Endothelial cell of umbilical vein (primary cell): ENCODE measurements around the gene EPX. TPM values are rescaled to one million over a fixed set of nuclear protein-coding genes. Genes with fewer than 3 reads are reported as not detected.

Experiments
- BruUV-seq: library from RNA; stranded (reverse); fragments of 400-500 nt; replicated peaks from 2 replicates; lab custom pipeline; 2021; lab: Mats Ljungman, UMichigan
- CTCF ChIA-PET: fragments of 300-600, 350-600 bp; sonication (Branson Sonifier 250); formaldehyde crosslinking; loops from one replicate; lab custom pipeline; 2021; ENCODE audit warnings: antibody characterized with exemption, inconsistent platforms; lab: Charles Lee
- POLR2A ChIA-PET: fragments of 300-600, 350-600 bp; sonication (Branson Sonifier 250); formaldehyde crosslinking; loops from one replicate; lab custom pipeline; 2021; ENCODE audit warnings: antibody characterized with exemption, inconsistent platforms; lab: Charles Lee
- DNase-seq: peaks from one replicate; pipeline ENCODE4 v3.0.0-alpha.2; 2011; ENCODE audit warnings: low read depth, low spot score
- FAIRE-seq: peaks from 2 replicates; lab custom pipeline; 2011; peaks lifted over from hg19 to GRCh38; lab: Jason Lieb, UNC
- H2AFZ ChIP-seq: 2 replicates; pipeline ENCODE4 v1.6.0; 2012; ENCODE audit warnings: low read depth, low read length, control low read depth, inconsistent platforms
- H3K27ac ChIP-seq: 2 replicates; pipeline ENCODE4 v1.5.1; 2011; ENCODE audit warnings: low read depth, mild to moderate bottlenecking, control low read depth, low read length, moderate library complexity; ENCODE audit not compliant: insufficient read depth
- H3K27me3 ChIP-seq, 2 experiments: 2 replicates each; pipeline versions ENCODE4 v1.6.0 to v1.6.1; 2011; ENCODE audit warnings: low read length in 2 of 2, mixed read lengths in 1 of 2; ENCODE audit not compliant: control insufficient read depth in 2 of 2, insufficient read depth in 2 of 2
- H3K36me3 ChIP-seq, 2 experiments: 2 replicates in 1 of 2; 3 replicates in 1 of 2; pipeline ENCODE4 v1.5.1; 2011; ENCODE audit warnings: low read length in 2 of 2, mild to moderate bottlenecking in 1 of 2, moderate library complexity in 1 of 2; ENCODE audit not compliant: control insufficient read depth in 2 of 2, insufficient read depth in 2 of 2; ENCODE audit errors: extremely low read depth in 1 of 2
- H3K4me1 ChIP-seq: 3 replicates; pipeline ENCODE4 v1.5.1; 2011; ENCODE audit warnings: mild to moderate bottlenecking, low read length; ENCODE audit not compliant: control insufficient read depth, insufficient read depth; ENCODE audit errors: extremely low read depth
- H3K4me2 ChIP-seq: 2 replicates; pipeline ENCODE4 v1.6.1; 2011; ENCODE audit warnings: low read length, control low read depth, mixed read lengths; ENCODE audit not compliant: insufficient read depth
- H3K4me3 ChIP-seq, 3 experiments: fragments of 200-600 bp in 1 of 3; sonication (generic), shearing (Covaris generic) in 1 of 3; replicated peaks in 1 of 3; 2 replicates each; pipeline ENCODE4 v1.5.1; 2011 to 2016; ENCODE audit warnings: control low read depth in 3 of 3, low read length in 3 of 3, mild to moderate bottlenecking in 2 of 3, inconsistent platforms in 1 of 3, low read depth in 1 of 3, moderate library complexity in 1 of 3; ENCODE audit not compliant: insufficient read depth in 1 of 3
- H3K79me2 ChIP-seq: 2 replicates; pipeline ENCODE4 v1.6.0; 2012; ENCODE audit warnings: low read length, inconsistent platforms; ENCODE audit not compliant: control insufficient read depth, insufficient read depth
- H3K9ac ChIP-seq: replicated peaks from 2 replicates; pipeline ENCODE3; 2011; ENCODE audit warnings: low read length, control low read depth; ENCODE audit not compliant: insufficient read depth; ENCODE audit errors: extremely low read depth
- H3K9me1 ChIP-seq: replicated peaks from 3 replicates; pipeline ENCODE4 v1.6.0; 2011; ENCODE audit warnings: mild to moderate bottlenecking, low read length; ENCODE audit not compliant: control insufficient read depth, insufficient read depth; ENCODE audit errors: extremely low read depth
- H3K9me3 ChIP-seq: replicated peaks from 2 replicates; pipeline ENCODE4 v1.5.1; 2012; ENCODE audit warnings: low read length, inconsistent platforms; ENCODE audit not compliant: control insufficient read depth, insufficient read depth
- H4K20me1 ChIP-seq: replicated peaks from 2 replicates; pipeline ENCODE3; 2011; ENCODE audit warnings: mild to moderate bottlenecking, low read length; ENCODE audit not compliant: control insufficient read depth, insufficient read depth; ENCODE audit errors: extremely low read depth
- CTCF ChIP-seq, 2 donors: IDR thresholded peaks; 1 replicate in 1 of 2; 2 replicates in 1 of 2; pipeline ENCODE4 v1.5.1; 2011; ENCODE audit warnings: low read length in 2 of 2, mild to moderate bottlenecking in 2 of 2, moderate library complexity in 2 of 2, control low read depth in 1 of 2, inconsistent platforms in 1 of 2, low read depth in 1 of 2; ENCODE audit not compliant: insufficient read depth in 1 of 2; ENCODE audit errors: extremely low read depth in 1 of 2
- EZH2 ChIP-seq: IDR thresholded peaks from 2 replicates; pipeline ENCODE4 v1.6.1; 2012; ENCODE audit warnings: borderline replicate concordance, low read depth, mild to moderate bottlenecking, moderate library complexity, low read length, inconsistent platforms; ENCODE audit not compliant: severe bottlenecking
- FOS ChIP-seq: IDR thresholded peaks from 2 replicates; pipeline ENCODE4 v1.6.1; 2011; ENCODE audit warnings: mild to moderate bottlenecking, low read length, moderate library complexity, borderline replicate concordance; ENCODE audit not compliant: insufficient read depth
- GATA2 ChIP-seq: IDR thresholded peaks from 2 replicates; pipeline ENCODE4 v1.7.0; 2011; ENCODE audit warnings: low read depth, mild to moderate bottlenecking, moderate library complexity, mixed read lengths, low read length; ENCODE audit not compliant: insufficient read length, insufficient read depth
- JUN ChIP-seq: IDR thresholded peaks from 2 replicates; pipeline ENCODE4 v1.6.1; 2011; ENCODE audit warnings: borderline replicate concordance, low read depth; ENCODE audit not compliant: insufficient read length, insufficient read depth
- MAX ChIP-seq: IDR thresholded peaks from 2 replicates; pipeline ENCODE4 v1.6.1; 2011; ENCODE audit not compliant: insufficient read depth, insufficient read length
- MYC ChIP-seq: IDR thresholded peaks from one replicate; pipeline ENCODE4 v1.6.1; 2011; ENCODE audit warnings: mild to moderate bottlenecking, low read depth, low read length
- POLR2A ChIP-seq: IDR thresholded peaks from 2 replicates; pipeline ENCODE4 v1.6.1; 2012; ENCODE audit warnings: low read depth, mild to moderate bottlenecking, control low read depth, low read length
- POLR2AphosphoS5 ChIP-seq: IDR thresholded peaks from 2 replicates; pipeline ENCODE4 v1.6.1; 2012; ENCODE audit warnings: low read depth, mild to moderate bottlenecking, control low read depth, low read length, moderate library complexity; ENCODE audit not compliant: insufficient read depth
- dilution Hi-C: fragments of 300-500 bp; cut with MboI; formaldehyde crosslinking; loops from one replicate; pipeline ENCODE4 v1.15.0; 2019; ENCODE audit warnings: low sequenced_read_pairs; ENCODE audit not compliant: extremely low pct_ligation_motif_present
- intact Hi-C: fragments of 100-400 bp; cut with micrococcal nuclease; formaldehyde crosslinking; loops from one replicate; pipeline ENCODE4 v1.10.0; 2022
- polyA plus RNA-seq, 4 experiments: library from polyadenylated mRNA; depleted of rRNA in 3 of 4; stranded (reverse) in 3 of 4; unstranded in 1 of 4; fragments of >200 nt; gene quantifications; 2 replicates each; pipeline versions ENCODE4 v1.2.1 to v1.2.3, GENCODE V29; 2011 to 2012; ENCODE audit warnings: missing spikeins in 1 of 4
- total RNA-seq: library from RNA; stranded (reverse); gene quantifications from 2 replicates; pipeline ENCODE4 v1.2.3, GENCODE V29; 2021

EPX gene
- total and polyA plus RNA-seq, 2 donors (not counting 3 experiments of a cell fraction or from before 2014, with no cell fraction given), result not detected

GRCh38 chr17:58176200-58176599 lies 16.3 kb upstream of the EPX start:
- intact Hi-C loops (no loop called here), dilution Hi-C loops (no loop called here)
- Histone ChIP-seq H3K9me1 (no peaks in the 10 kb centered on the region), H3K9me3 (no peaks in the 10 kb centered on the region), H3K4me1 (no peaks in the 10 kb centered on the region), H2AFZ (no peak overlapping the region), H3K9ac (no peak overlapping the region), H3K4me2 (no peak overlapping the region), H3K27ac (no peak overlapping the region), H3K79me2 (no peaks in the 10 kb centered on the region), H4K20me1 (no peaks in the 10 kb centered on the region), H3K27me3 (no peaks in the 10 kb centered on the region), H3K4me3 (no peak overlapping the region), H3K36me3 (no peaks in the 10 kb centered on the region)
- BruUV-seq, result no TSS peak
- DNase-seq, result no peak
- ChIA-PET POLR2A (no interaction called here), CTCF (interaction anchor here (0.7 to 1.4 kb wide), 2 partner anchors 43 to 933 kb away, joined by 3 to 4 read pairs; partner anchors contain the start of gene MKS1)
- no peak for FAIRE-seq
- TF ChIP-seq EZH2 (no peak), POLR2A (no peak), GATA2 (no peak), FOS (no peak), MAX (no peak), POLR2AphosphoS5 (no peak), CTCF (IDR thresholded peaks at IDR 0.05; ENCODE audit: extremely low read depth in 1 of 2, insufficient read depth in 1 of 2, low read depth in 1 of 2, low read length in 2 of 2) (no peak), MYC (no peak), JUN (no peak)
